D721Med (cell line): ENCODE measurements around the gene ANKRD61.
"Not testable (repeated sequence)": the region's sequence is repeated elsewhere in the genome, so short reads cannot be mapped to it uniquely, and the experiment has no call there.

Source experiments
- DNase-seq: peaks from one replicate; pipeline ENCODE4 v3.0.0; 2011; ENCODE audit warnings: low spot score; ENCODE audit not compliant: insufficient read length
- FAIRE-seq: peaks from 2 replicates; lab custom pipeline; 2011; peaks lifted over from hg19 to GRCh38; lab: Jason Lieb, UNC
- TF ChIP-seq, protein P1 (sequence below): IDR thresholded peaks from 2 replicates; pipeline ENCODE4 v1.5.1; 2012; ENCODE audit warnings: mild to moderate bottlenecking, control low read depth; ENCODE audit not compliant: insufficient read depth; ENCODE audit errors: missing control alignments

The ANKRD61 gene

DNA sequence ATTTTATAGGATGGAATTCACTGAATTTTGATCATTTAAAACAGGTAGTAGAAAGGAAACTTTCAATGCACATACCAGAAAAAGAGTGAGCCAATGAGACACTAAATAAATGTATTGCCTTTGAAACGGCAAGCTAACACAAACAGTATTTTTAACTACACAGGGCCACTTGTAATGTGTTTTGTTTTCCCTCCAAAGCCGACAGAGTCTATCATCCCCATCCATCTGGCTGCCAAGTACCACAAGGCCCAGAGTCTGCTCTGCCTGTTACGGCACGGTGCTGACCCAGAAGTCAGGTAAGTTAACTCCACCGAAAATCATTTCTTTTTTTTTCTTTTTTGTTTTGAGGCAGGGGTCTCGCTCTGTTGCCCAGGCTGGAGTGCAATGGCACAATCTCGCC is 1.5 kb downstream of the ANKRD61 start:
- no peak for FAIRE-seq
- TF ChIP-seq, protein P1, sequence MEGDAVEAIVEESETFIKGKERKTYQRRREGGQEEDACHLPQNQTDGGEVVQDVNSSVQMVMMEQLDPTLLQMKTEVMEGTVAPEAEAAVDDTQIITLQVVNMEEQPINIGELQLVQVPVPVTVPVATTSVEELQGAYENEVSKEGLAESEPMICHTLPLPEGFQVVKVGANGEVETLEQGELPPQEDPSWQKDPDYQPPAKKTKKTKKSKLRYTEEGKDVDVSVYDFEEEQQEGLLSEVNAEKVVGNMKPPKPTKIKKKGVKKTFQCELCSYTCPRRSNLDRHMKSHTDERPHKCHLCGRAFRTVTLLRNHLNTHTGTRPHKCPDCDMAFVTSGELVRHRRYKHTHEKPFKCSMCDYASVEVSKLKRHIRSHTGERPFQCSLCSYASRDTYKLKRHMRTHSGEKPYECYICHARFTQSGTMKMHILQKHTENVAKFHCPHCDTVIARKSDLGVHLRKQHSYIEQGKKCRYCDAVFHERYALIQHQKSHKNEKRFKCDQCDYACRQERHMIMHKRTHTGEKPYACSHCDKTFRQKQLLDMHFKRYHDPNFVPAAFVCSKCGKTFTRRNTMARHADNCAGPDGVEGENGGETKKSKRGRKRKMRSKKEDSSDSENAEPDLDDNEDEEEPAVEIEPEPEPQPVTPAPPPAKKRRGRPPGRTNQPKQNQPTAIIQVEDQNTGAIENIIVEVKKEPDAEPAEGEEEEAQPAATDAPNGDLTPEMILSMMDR: no peak

GRCh38 chr7:6035165-6035564 is 4.0 kb downstream of the ANKRD61 start:
- FAIRE-seq: no peak
- TF ChIP-seq, protein P1: no peak
- DNase-seq: no peak

More for the DNA sequence above, 1.5 kb downstream of the ANKRD61 start:
- DNase-seq: no peak

- TF ChIP-seq, protein P1: no peak
- no peak for FAIRE-seq
- DNase-seq: no peak
Observed at GRCh38 chr7:6035686-6036085, 4.5 kb downstream of the ANKRD61 start.

- no peak for DNase-seq
- TF ChIP-seq, protein P1: no peak
- no peak for FAIRE-seq
Observed at GRCh38 chr7:6049780-6050179, 18.6 kb downstream of the ANKRD61 start.

- DNase-seq, FAIRE-seq: not testable (repeated sequence)
Observed at GRCh38 chr7:6051185-6051584, 20.0 kb downstream of the ANKRD61 start.

DNA sequence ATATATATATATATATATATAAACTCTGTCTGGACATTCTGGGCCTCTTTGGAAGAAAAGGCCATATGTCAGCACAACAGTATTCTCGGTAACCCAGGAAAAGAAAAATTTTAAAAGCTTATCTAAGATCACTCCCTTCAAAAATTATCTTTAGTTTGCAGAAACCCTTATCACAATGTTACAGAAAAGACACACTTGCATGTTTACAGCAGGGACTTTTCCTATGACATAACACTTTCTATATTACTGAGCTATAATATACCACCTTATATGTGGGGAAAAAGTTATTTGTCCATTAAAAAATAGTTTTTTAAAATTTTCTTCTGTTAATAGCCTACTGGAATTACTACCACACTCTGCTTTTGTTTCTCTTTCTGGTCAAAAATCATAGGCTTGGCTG is 25.4 kb downstream of the ANKRD61 start:
- DNase-seq (no peak), FAIRE-seq (no peak)
- TF ChIP-seq, protein P1: no peak

- DNase-seq (no peak), FAIRE-seq (no peak)
- TF ChIP-seq, protein P1: no peak
Observed at GRCh38 chr7:6057316-6058129, 26.3 kb downstream of the ANKRD61 start.

DNA sequence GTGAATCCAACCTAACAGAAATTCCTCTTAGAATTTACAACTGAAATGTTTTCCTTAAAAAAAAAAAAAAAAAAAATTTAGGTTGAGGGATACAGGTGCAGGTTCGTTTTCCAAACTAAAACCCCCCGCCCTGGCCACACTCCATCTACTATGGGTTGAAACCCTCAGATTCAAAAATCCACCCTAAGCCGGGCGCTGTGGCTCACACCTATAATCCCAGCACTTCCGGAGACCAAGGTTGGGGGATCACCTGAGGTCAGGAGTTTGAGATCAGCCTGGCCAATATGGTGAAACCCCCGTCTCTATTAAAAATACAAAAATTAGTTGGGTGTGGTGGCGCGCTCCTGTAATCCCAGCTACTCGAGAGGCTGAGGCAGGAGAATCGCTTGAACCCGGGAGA is 28.8 kb downstream of the ANKRD61 start:
- not testable (repeated sequence) for FAIRE-seq

More for the DNA sequence above, 28.8 kb downstream of the ANKRD61 start:
- not testable (repeated sequence) for DNase-seq
